ENCODE measurements around the gene EVA1B.

The EVA1B gene, protein sequence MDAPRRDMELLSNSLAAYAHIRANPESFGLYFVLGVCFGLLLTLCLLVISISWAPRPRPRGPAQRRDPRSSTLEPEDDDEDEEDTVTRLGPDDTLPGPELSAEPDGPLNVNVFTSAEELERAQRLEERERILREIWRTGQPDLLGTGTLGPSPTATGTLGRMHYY

DNA sequence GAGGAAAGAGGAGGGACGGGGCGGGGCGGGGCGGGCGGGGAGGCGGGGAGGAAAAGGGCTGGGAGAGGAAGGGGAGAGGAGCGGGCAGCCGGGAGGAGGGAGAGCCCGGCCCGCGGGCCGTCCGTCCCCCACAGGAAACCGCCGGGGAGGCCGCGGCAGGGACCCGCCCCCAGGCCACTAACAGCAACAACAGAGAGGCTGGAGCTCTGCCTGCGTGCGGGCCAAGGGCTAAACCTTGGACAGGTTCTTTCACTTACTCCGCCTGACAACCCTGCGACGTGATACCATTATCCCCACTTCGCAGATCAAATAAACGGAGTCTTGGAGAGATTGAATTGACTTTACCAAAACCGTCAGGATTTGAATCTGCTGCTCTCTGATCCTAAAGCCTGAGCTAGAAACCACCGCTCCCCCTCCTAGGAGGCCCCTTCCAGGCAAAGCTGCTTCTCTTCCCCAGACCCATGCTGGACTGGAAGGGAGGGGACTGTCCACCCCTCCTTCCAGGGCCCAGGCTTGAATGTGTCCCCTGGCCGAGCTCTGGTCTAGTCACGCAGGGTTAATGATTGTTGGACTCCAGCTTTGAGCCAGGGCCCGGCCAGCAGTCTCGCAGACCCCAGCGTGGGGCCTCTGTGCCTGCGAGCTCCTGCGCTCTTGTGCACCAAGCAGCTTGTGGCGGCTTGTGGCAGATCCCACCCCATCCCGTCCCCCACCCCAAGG lies at the start of gene EVA1B:
Gene EVA1B, minus strand, starts transcription at position 10 of the 717 bp plus-strand sequence. CDS start 608 bp downstream, outside the sequence.
- FAIRE-seq (no peak), DNase-seq (ENCODE audit: insufficient read length, low spot score) (no peak)
- TF ChIP-seq, protein P1, sequence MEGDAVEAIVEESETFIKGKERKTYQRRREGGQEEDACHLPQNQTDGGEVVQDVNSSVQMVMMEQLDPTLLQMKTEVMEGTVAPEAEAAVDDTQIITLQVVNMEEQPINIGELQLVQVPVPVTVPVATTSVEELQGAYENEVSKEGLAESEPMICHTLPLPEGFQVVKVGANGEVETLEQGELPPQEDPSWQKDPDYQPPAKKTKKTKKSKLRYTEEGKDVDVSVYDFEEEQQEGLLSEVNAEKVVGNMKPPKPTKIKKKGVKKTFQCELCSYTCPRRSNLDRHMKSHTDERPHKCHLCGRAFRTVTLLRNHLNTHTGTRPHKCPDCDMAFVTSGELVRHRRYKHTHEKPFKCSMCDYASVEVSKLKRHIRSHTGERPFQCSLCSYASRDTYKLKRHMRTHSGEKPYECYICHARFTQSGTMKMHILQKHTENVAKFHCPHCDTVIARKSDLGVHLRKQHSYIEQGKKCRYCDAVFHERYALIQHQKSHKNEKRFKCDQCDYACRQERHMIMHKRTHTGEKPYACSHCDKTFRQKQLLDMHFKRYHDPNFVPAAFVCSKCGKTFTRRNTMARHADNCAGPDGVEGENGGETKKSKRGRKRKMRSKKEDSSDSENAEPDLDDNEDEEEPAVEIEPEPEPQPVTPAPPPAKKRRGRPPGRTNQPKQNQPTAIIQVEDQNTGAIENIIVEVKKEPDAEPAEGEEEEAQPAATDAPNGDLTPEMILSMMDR (IDR thresholded peaks at IDR 0.05; ENCODE audit: insufficient read depth, missing control alignments) = no peak

DNA sequence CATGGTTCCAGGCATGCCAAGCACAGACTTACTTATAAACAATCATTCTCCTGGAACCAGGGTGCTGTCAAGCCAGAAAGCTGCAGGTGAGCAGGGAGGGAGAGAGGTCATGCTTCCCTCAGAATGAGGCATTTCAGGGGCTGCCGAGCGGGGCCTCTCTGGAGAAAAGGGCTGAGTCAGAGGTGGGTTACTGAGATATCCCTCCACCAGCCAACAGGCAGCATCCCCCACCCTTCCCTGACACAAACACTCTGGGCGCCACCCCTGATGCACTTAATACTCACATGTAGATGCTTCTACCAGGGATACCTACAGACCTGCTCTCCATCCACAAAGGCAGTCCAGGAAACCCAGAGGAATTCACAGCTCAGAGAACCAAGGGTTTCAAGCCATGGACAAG lies 49.2 kb upstream of the EVA1B start:
- FAIRE-seq (no peak), DNase-seq (ENCODE audit: insufficient read length, low spot score) (no peak)
- TF ChIP-seq, protein P1 (IDR thresholded peaks at IDR 0.05; ENCODE audit: insufficient read depth, missing control alignments) = no peak

DNA sequence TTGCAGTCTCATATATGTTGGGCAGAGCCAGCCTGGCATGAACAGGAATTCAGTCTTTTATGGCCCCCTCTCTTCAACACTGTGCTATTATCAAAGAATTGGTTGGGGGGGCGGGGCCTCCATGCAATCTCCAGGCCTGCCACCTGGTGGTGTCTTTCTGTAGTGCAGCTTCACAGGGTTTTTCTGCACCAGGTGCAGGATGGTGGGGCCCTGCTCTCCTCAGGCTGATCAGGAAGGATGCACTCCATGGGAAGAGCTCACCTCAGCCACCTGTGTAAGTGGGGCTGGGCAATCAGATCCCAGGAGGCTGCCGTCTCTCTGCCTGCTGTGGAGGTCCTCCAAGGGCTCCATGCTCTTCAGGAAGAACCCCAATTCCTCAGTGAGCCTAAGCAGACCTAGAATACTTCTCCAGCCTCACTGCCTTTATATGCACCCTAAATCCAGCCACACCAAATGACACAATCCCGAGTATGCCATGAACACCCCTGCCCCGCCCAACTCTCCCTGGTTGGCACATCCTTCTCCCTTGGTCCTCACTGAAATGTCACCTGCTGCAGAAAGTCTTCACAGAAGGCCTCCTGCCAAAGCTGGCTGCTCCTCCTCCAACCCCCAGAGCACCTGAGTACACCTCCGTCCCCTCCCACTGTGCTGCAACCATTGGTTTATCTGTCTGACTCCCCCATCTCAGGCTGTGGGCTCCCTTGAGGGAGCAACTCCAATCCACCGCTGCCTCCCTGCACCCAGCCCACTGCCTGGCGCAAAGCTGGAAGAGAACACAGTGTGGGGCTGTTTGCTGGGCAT lies 45.8 kb upstream of the EVA1B start:
- no peak for FAIRE-seq
- TF ChIP-seq, protein P1 (IDR thresholded peaks at IDR 0.05; ENCODE audit: insufficient read depth, missing control alignments) = peak; percentile 81
- peak; percentile 91 for DNase-seq (ENCODE audit: insufficient read length, low spot score)

DNA sequence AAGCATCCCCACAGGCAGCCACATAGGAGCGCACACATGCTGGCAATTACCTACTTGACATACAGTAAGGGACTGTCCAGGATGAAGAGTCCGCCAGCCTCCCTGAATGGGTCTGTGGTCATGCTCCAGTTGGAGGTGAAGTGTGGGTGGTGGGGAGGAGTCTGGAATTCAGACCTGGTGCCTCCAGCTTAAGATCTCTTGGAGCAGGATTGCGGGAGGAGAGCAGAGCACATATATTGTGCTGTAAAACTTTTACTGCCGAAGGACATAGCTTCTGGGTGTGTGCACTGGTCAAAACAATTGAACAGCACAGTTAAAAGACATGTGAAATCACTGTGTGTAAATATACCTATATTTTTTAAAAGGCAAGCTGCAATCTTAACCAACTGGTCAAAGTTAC lies 44.4 kb upstream of the EVA1B start:
- FAIRE-seq = no peak
- TF ChIP-seq, protein P1 (IDR thresholded peaks at IDR 0.05; ENCODE audit: insufficient read depth, missing control alignments) = no peak

DNA sequence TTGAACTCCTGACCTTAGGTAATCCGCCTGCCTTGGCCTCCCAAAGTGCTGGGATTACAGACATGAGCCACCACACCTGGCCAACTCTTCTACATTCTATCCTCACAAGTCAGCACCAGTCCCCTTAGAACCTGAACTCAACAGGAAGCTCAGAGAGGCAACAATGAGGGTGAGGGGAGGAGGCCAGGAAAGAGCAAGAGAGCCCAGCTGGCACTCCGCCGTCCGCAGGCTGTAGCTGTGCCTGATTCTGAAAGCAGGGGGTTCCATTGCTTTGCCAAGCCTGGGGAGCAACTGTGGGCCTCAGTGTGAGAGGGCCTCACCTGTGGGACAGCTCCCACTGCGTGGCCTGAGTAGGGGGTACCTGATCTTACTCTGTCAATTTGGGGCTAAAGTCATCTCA lies 43.6 kb upstream of the EVA1B start:
- FAIRE-seq (no peak), DNase-seq (ENCODE audit: insufficient read length, low spot score) (no peak)
- TF ChIP-seq, protein P1 (IDR thresholded peaks at IDR 0.05; ENCODE audit: insufficient read depth, missing control alignments) = no peak

More for the DNA sequence above, 44.4 kb upstream of the EVA1B start:
- DNase-seq (ENCODE audit: insufficient read length, low spot score) = no peak

DNA sequence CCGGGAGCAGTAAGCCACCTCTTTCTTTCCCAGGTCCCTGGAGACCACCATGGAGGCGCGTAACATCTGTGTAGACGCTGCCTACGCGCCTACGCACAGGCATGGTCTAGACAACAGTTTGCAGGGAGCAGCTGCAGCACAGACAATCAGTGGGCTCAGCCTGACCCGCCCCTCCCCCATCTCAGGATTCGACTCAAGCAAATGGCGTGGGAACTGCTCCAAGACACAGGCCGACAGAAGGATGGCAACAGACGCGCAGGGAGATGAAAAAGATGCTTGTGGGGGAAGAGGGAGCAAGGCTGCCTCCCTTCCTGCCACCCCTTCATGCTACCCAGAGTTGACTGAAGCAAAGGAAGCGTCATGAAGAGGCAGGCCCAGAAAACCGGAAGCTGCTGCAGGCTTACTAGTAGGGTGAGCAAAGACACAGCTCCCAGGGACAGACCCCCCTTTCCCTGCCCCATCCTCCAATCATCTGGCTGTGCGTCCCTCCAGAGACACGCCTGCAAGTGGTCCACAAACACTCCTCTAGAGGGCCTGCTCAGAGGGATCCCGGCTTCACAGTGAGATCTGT lies 42.7 kb upstream of the EVA1B start:
- TF ChIP-seq, protein P1 (IDR thresholded peaks at IDR 0.05; ENCODE audit: insufficient read depth, missing control alignments) = peak; percentile 35
- DNase-seq (ENCODE audit: insufficient read length, low spot score) = peak; percentile 56
- no peak for FAIRE-seq

Measured in D721Med (cell line).